IMR-90 (cell line): ENCODE data around the gene KCNS1.

Experiments
- POLR2A ChIP-seq: IDR thresholded peaks from 2 replicates; pipeline ENCODE4 v1.6.1; 2012; ENCODE audit warnings: mild to moderate bottlenecking, low read depth, low read length
- RAD21 ChIP-seq: IDR thresholded peaks from 2 replicates; pipeline ENCODE4 v1.6.1; 2012; ENCODE audit warnings: low read length, improper control_type of control experiment

- TF ChIP-seq POLR2A (no peak), RAD21 (no peak)
These were observed 48.1 kb downstream of the KCNS1 start for GRCh38 chr20:45052698-45053429.
